Right atrium auricular region (tissue), 2 donors: ENCODE data around the gene MIEN1. TPM values are rescaled to one million over a fixed set of nuclear protein-coding genes. Genes with fewer than 3 reads are reported as not detected.
"Not testable (repeated sequence)": the region's sequence is repeated elsewhere in the genome, so short reads cannot be mapped to it uniquely, and the experiment has no call there.

Experiments
- DNase-seq: peaks from one replicate; pipeline ENCODE4 v3.0.0-alpha.2; 2019; ENCODE audit warnings: low spot score
- H3K27ac ChIP-seq, 2 donors: fragments of 200-600 bp; sonication (generic); 1 replicate in 1 of 2; 2 replicates in 1 of 2; pipeline ENCODE4 v1.5.1; 2016 to 2019
- H3K27me3 ChIP-seq, 2 donors: fragments of 200-600 bp; sonication (generic); one replicate each; pipeline versions ENCODE4 v1.5.1 to v1.6.0; 2017 to 2019
- H3K36me3 ChIP-seq: fragments of 200-600 bp; sonication (generic); one replicate; pipeline ENCODE4 v1.5.1; 2016
- H3K4me1 ChIP-seq, 2 donors: fragments of 200-600 bp; sonication (generic); one replicate each; pipeline versions ENCODE4 v1.5.1 to v1.6.0; 2017 to 2019
- H3K4me3 ChIP-seq, 2 donors: fragments of 200-600 bp; sonication (generic); 1 replicate in 1 of 2; 2 replicates in 1 of 2; pipeline ENCODE4 v1.5.1; 2017 to 2019; ENCODE audit warnings: mild to moderate bottlenecking in 1 of 2, moderate library complexity in 1 of 2
- H3K9me3 ChIP-seq, 2 donors: fragments of 200-600 bp; sonication (generic); one replicate each; pipeline ENCODE4 v1.5.1; 2019
- total RNA-seq, 2 donors: library from RNA; depleted of rRNA; stranded (reverse); fragments of >200 nt; gene quantifications; one replicate each; pipeline ENCODE4 v1.1.0, GENCODE V29; 2016
- TF ChIP-seq, protein P1 (sequence below), 2 donors: fragments of 200-600 bp; sonication (generic); IDR thresholded peaks; one replicate each; pipeline ENCODE4 v1.5.1; 2019; ENCODE audit warnings: antibody characterized with exemption in 2 of 2

The MIEN1 gene
- total RNA-seq, 2 donors from 2014 or later, result 77.5 to 77.8 TPM

DNA sequence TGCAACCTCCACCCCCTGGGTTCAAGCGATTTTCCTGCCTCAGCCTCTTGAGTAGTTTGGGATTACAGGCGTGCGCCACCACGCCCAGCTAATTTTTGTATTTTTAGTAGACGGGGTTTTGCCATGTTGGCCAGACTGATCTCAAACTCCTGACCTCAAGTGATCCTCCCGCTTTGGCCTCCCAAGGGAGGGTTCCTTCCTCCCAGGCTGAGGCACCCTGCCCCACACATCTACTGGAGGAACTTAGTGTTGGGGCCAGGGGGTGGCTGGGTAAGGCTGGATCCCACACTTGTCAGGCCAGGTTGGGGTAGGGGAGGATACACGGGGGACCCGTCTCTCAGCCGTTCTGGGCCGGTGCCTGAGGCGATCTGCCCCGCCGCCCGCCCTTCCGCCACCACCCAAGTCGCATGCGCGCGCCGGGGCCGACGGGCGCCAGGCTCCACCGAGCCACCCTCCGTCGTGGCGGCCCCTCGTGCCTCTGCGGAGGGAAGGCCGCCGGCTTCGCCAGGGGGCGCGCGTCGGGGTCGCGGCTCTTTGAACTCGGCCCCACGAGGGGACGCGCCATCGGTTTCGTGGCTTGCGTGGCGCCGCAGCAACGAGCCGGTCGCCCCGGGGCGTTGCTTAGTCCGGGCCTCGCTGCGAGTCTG lies 23.3 kb upstream of the MIEN1 start:
- no peaks in the 10 kb centered on the region for H3K27me3 ChIP-seq
- peaks cover 0 to 28% of the 10 kb centered on the region in 2 donors for H3K4me1 ChIP-seq
- peak overlapping the region; percentile 86 to 91 for H3K27ac ChIP-seq
- H3K4me3 ChIP-seq, result peak overlapping the region; percentile 42 to 72
- TF ChIP-seq, protein P1, sequence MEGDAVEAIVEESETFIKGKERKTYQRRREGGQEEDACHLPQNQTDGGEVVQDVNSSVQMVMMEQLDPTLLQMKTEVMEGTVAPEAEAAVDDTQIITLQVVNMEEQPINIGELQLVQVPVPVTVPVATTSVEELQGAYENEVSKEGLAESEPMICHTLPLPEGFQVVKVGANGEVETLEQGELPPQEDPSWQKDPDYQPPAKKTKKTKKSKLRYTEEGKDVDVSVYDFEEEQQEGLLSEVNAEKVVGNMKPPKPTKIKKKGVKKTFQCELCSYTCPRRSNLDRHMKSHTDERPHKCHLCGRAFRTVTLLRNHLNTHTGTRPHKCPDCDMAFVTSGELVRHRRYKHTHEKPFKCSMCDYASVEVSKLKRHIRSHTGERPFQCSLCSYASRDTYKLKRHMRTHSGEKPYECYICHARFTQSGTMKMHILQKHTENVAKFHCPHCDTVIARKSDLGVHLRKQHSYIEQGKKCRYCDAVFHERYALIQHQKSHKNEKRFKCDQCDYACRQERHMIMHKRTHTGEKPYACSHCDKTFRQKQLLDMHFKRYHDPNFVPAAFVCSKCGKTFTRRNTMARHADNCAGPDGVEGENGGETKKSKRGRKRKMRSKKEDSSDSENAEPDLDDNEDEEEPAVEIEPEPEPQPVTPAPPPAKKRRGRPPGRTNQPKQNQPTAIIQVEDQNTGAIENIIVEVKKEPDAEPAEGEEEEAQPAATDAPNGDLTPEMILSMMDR (IDR thresholded peaks at IDR 0.05), result no peak
- DNase-seq, result no peak
- H3K9me3 ChIP-seq, result no peaks in the 10 kb centered on the region
- H3K36me3 ChIP-seq, result no peaks in the 10 kb centered on the region

DNA sequence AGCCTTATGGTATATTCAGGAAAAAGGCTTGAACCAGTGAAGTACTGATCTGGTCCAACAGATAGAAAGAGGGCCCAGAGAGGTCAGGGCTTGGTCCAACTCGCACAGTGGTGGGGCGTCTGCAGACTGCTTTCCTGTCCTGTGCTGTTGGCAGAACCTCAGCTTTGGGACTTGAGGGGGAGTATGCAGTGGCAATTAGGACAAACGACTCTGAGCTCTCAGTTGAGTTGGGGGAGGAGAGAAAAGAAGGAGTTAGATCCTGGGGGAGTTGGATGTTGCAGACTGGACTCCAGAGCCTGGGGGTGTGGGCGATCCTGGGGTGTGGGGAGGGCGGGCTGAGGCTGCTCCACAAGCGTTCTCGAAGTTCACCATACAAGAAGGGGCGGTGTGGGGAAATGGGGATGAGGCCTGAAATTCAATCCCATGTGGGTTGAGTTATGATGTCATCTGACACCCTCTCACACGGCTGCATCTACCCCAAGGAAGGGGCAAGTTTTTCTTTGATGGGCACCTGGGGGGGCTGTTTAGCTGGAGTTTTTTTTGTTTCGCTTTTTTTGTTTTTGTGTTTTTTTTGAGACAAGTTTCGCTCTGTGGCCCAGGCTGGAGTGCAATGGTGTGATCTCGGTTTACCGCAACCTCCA lies 22.0 kb upstream of the MIEN1 start:
- DNase-seq, result no peak

DNA sequence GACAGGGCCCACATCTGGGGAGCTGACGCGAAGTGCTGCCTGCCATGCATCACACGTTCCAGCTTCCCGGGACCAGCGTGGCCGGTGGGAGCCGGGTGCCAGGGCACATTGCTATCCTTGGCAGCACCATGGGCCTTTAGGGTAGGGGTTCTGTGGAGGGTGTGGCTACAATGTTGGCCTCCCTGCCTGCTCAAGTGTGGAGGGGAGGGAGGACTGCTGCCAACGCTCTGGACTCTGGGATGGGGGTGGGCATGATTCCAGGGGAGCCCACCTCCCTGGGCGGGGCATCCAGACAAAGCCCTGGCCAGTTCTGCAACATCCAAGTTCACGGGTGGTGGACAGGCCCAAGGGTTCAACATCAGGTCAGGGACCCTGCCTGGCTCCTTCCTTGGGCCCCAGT lies 21.3 kb upstream of the MIEN1 start:
- no peak overlapping the region for H3K4me3 ChIP-seq
- no peaks in the 10 kb centered on the region for H3K36me3 ChIP-seq
- DNase-seq, result no peak
- H3K27me3 ChIP-seq, result no peaks in the 10 kb centered on the region
- TF ChIP-seq, protein P1 (IDR thresholded peaks at IDR 0.05), result no peak
- peaks cover 0 to 28% of the 10 kb centered on the region in 2 donors for H3K4me1 ChIP-seq
- no peaks in the 10 kb centered on the region for H3K9me3 ChIP-seq
- H3K27ac ChIP-seq, result no peak overlapping the region

More for the DNA sequence above, 22.0 kb upstream of the MIEN1 start:
- peaks cover 0 to 28% of the 10 kb centered on the region in 2 donors for H3K4me1 ChIP-seq
- no peaks in the 10 kb centered on the region for H3K9me3 ChIP-seq
- H3K27ac ChIP-seq, result no peak overlapping the region
- H3K36me3 ChIP-seq, result no peaks in the 10 kb centered on the region
- H3K4me3 ChIP-seq, result no peak overlapping the region
- no peaks in the 10 kb centered on the region for H3K27me3 ChIP-seq
- TF ChIP-seq, protein P1 (IDR thresholded peaks at IDR 0.05), result no peak

DNA sequence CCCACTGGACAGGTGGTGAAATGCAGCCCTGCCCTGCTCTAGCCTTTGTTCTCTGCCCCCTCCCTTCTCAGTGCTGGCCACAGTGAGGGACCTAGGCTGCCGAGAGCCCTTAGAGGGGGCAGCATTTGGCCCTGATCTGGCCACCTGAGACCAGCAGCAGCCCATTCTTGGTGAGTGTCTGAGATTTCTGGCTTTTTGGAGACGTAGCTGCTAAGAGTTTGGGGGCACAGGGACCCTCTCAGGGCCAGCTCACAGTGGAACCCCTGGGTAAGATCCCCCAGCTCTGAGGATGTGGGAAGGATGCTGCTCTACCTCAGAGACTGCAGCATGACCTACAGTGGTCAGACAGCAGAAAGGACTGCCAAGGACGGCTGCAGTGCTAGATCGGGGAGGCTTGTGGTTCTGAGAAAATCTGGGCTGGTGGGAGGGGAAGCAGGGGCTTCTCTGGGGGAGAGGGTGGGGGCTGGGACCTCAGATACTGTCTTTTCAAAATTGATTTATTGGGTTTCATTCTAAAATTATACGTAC lies 20.7 kb upstream of the MIEN1 start:
- Histone ChIP-seq H3K4me1 (peaks cover 0 to 28% of the 10 kb centered on the region in 2 donors), H3K27ac (no peak overlapping the region), H3K36me3 (no peaks in the 10 kb centered on the region), H3K9me3 (no peaks in the 10 kb centered on the region), H3K27me3 (no peaks in the 10 kb centered on the region), H3K4me3 (no peak overlapping the region)
- DNase-seq, result no peak
- TF ChIP-seq, protein P1 (IDR thresholded peaks at IDR 0.05), result no peak

DNA sequence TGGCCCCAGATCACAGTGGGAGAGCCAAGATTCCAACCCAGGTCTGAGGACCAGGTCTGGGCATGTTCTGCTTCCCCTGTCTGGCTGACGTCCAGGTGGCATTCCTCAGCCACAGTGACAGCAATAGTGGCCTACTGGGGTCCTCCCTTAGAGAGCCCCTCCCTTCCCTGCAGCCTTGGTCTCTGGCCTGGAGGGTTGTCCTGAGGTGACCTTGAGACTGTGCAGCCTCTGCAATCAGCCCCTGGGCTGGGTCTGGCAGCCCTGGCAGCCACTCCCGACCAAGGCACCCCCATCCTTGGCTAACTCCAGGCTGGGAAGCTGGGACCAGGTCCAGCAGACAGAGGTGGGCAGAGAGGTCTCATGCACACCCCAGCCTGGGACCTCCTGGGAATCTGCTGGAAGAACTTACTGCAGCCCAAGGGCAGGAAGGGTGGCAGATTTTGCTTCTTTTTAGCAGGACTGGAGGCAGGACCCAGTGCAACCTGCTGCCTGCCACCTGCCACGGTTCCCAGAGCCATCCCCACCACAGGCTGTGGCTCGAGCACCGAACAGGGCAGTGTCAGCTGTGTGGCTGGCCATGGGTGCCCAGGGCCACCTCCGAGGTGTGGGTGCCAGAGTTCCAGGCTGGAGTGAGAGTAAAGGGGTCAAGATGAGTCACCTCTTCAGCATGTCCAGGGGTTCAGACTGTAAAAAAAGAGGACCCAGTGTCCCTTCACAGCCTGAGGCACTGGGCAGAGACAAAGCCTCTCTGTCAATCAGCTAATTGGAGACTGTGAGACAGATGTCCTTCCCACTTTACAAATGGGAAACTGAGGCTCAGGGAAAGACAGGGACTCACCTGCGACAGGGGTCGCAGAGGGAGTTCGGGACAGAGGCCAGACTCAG lies 20.0 kb upstream of the MIEN1 start:
- no peak for DNase-seq
- Histone ChIP-seq H3K36me3 (no peaks in the 10 kb centered on the region), H3K27me3 (no peaks in the 10 kb centered on the region), H3K27ac (no peak overlapping the region), H3K4me3 (no peak overlapping the region), H3K4me1 (peaks cover 0 to 28% of the 10 kb centered on the region in 2 donors), H3K9me3 (no peaks in the 10 kb centered on the region)
- TF ChIP-seq, protein P1 (IDR thresholded peaks at IDR 0.05), result no peak

DNA sequence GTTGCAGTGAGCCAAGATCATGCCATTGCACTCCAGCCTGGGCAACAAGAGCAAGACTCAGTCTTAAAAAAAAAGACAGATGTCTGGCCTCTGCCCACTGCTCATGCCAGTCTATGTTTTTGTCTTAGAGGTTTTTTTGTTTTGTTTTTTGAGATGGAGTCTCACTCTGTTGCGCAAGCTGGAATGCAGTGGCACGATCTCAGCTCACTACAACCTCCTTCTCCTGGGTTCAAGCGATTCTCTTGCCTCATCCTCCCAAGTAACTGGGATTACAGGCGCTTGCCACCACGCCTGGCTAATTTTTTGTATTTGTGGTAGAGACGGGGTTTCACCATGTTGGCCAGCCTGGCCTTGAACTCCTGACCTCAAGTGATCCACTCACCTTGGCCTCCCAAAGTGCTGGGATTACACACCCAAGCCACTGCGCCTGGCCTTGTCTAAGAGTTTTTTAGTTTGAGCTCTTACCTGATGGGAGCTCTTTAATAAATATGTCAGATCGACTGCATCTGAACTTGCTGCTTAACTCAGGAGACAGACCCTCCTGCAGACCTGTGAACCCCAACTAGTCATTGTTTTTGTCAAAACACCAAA lies 18.2 kb upstream of the MIEN1 start:
- H3K27me3 ChIP-seq, H3K27ac ChIP-seq, H3K9me3 ChIP-seq, H3K36me3 ChIP-seq, DNase-seq, H3K4me3 ChIP-seq: not testable (repeated sequence)
- peaks cover 0 to 18% of the 10 kb centered on the region in 2 donors for H3K4me1 ChIP-seq
